Prostate gland (tissue), 2 donors: Measurements from ENCODE around the gene CD274.

Experiments used
- POLR2A ChIP-seq: fragments of 450-650 bp; IDR thresholded peaks from one replicate; pipeline ENCODE4 v1.6.1; 2016; ENCODE audit warnings: antibody characterized with exemption, mild to moderate bottlenecking
- POLR2AphosphoS5 ChIP-seq: sonication (generic); formaldehyde crosslinking; IDR thresholded peaks from one replicate; pipeline ENCODE4 v1.6.1; 2017; ENCODE audit warnings: antibody characterized with exemption
- TF ChIP-seq, protein P1 (sequence below), 4 experiments: fragments of 200-600 bp in 2 of 4; fragments of 450-650 bp in 2 of 4; sonication (generic) in 2 of 4; IDR thresholded peaks; 1 replicate in 3 of 4; 2 replicates in 1 of 4; pipeline ENCODE4 v1.5.1; 2016 to 2019; ENCODE audit warnings: antibody characterized with exemption in 4 of 4, mild to moderate bottlenecking in 2 of 4, moderate library complexity in 2 of 4

DNA sequence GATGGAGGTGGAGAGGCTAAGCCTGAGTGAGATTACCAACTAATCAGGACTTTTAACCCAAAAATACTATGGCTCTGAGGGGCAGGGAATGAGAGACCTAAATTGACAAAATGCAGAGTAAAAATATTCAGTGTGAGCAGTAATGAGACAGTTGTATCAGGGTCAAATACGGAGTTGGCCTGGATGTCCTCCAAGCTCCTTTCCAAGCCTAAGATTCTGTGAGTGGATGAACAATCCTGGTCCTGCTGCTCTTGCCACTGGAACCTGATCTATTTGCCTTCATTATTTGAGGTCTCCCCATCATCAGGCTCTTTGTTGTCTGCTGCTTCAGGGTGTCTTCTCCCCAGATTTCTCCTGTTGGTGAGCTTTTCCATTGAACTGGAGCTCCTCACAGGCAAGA, 61.1 kb downstream of the CD274 start:
- TF ChIP-seq, protein P1, sequence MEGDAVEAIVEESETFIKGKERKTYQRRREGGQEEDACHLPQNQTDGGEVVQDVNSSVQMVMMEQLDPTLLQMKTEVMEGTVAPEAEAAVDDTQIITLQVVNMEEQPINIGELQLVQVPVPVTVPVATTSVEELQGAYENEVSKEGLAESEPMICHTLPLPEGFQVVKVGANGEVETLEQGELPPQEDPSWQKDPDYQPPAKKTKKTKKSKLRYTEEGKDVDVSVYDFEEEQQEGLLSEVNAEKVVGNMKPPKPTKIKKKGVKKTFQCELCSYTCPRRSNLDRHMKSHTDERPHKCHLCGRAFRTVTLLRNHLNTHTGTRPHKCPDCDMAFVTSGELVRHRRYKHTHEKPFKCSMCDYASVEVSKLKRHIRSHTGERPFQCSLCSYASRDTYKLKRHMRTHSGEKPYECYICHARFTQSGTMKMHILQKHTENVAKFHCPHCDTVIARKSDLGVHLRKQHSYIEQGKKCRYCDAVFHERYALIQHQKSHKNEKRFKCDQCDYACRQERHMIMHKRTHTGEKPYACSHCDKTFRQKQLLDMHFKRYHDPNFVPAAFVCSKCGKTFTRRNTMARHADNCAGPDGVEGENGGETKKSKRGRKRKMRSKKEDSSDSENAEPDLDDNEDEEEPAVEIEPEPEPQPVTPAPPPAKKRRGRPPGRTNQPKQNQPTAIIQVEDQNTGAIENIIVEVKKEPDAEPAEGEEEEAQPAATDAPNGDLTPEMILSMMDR (IDR thresholded peaks at IDR 0.05): no peak
- TF ChIP-seq POLR2AphosphoS5 (no peak), POLR2A (no peak)
